Neural cell (in vitro differentiated cells): Measurements from ENCODE around the gene GABBR2.

ENCODE experiments used
- EP300 ChIP-seq: fragments of 450-650 bp; conservative IDR thresholded peaks from 2 replicates; pipeline ENCODE4 v1.6.1; 2014; ENCODE audit warnings: antibody characterized with exemption, mild to moderate bottlenecking, moderate library complexity; ENCODE audit not compliant: poor library complexity, severe bottlenecking
- EZH2 ChIP-seq: fragments of 200-600, 300-800 bp; shearing (Covaris generic), sonication (generic); IDR thresholded peaks from 2 replicates; pipeline ENCODE4 v1.6.1; 2014; ENCODE audit warnings: antibody characterized with exemption, low read length, borderline replicate concordance, mild to moderate bottlenecking; ENCODE audit not compliant: insufficient read depth, poor library complexity, severe bottlenecking
- MXI1 ChIP-seq: fragments of 450-650 bp; conservative IDR thresholded peaks from 2 replicates; pipeline ENCODE4 v1.6.1; 2014; ENCODE audit warnings: antibody characterized with exemption, mild to moderate bottlenecking; ENCODE audit not compliant: poor library complexity, severe bottlenecking
- POLR2AphosphoS5 ChIP-seq: IDR thresholded peaks from 2 replicates; pipeline ENCODE4 v1.6.1; 2012
- RAD21 ChIP-seq: fragments of 450-650 bp; conservative IDR thresholded peaks from 2 replicates; pipeline ENCODE4 v1.6.1; 2014; ENCODE audit warnings: antibody characterized with exemption, mild to moderate bottlenecking, moderate library complexity
- REST ChIP-seq: IDR thresholded peaks from 2 replicates; pipeline ENCODE4 v1.6.1; 2012; ENCODE audit warnings: borderline replicate concordance
- SMC3 ChIP-seq: fragments of 450-650 bp; conservative IDR thresholded peaks from 2 replicates; pipeline ENCODE4 v1.6.1; 2014; ENCODE audit warnings: antibody characterized with exemption, mild to moderate bottlenecking, moderate library complexity; ENCODE audit not compliant: poor library complexity
- TAF1 ChIP-seq: IDR thresholded peaks from 2 replicates; pipeline ENCODE4 v1.6.1; 2012; ENCODE audit warnings: low read depth
- TF ChIP-seq, protein P1 (sequence below): fragments of 450-650 bp; IDR thresholded peaks from 2 replicates; pipeline ENCODE4 v1.5.1; 2014; ENCODE audit warnings: antibody characterized with exemption, mild to moderate bottlenecking, moderate library complexity; ENCODE audit not compliant: poor library complexity, severe bottlenecking

- TF ChIP-seq, protein P1, sequence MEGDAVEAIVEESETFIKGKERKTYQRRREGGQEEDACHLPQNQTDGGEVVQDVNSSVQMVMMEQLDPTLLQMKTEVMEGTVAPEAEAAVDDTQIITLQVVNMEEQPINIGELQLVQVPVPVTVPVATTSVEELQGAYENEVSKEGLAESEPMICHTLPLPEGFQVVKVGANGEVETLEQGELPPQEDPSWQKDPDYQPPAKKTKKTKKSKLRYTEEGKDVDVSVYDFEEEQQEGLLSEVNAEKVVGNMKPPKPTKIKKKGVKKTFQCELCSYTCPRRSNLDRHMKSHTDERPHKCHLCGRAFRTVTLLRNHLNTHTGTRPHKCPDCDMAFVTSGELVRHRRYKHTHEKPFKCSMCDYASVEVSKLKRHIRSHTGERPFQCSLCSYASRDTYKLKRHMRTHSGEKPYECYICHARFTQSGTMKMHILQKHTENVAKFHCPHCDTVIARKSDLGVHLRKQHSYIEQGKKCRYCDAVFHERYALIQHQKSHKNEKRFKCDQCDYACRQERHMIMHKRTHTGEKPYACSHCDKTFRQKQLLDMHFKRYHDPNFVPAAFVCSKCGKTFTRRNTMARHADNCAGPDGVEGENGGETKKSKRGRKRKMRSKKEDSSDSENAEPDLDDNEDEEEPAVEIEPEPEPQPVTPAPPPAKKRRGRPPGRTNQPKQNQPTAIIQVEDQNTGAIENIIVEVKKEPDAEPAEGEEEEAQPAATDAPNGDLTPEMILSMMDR: no peak
- TF ChIP-seq EP300: no peak
- TF ChIP-seq EZH2: no peak
- no peak for TF ChIP-seq POLR2AphosphoS5
- no peak for TF ChIP-seq RAD21
- no peak for TF ChIP-seq TAF1
- no peak for TF ChIP-seq REST
- TF ChIP-seq MXI1: no peak
- TF ChIP-seq SMC3: no peak
These were observed 381.5 kb downstream of the GABBR2 start for GRCh38 chr9:98327249-98327561.
